Epithelial cell of prostate (primary cell): ENCODE measurements around the gene OMA1.

Experiments used
- DNase-seq: peaks from one replicate; pipeline ENCODE4 v3.0.0-alpha.2; 2011; ENCODE audit warnings: low read depth, low spot score
- H3K27ac ChIP-seq: fragments of 450-650 bp; 2 replicates; pipeline ENCODE4 v1.5.1; 2017; ENCODE audit warnings: mild to moderate bottlenecking

Gene OMA1

DNA sequence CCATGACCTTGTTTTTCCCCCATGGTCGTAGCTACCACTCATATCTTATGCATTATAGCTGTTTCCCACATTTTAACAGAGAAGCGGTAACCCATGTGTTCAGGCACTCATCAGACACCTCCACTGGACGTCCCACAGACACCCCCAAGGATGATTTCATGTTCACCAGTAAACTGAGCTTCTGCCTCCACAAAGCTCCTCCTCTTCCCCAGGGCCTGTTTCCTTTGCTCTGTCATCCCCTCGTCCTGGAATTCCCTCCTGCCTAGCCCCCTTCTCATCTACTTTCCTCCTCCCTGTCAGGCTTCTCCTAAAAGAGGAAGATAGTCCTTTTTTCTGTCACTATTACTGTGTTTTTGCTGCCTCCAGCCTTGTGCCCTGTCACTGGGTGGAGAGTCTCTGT is 111.2 kb downstream of the OMA1 start:
- no peak for DNase-seq

DNA sequence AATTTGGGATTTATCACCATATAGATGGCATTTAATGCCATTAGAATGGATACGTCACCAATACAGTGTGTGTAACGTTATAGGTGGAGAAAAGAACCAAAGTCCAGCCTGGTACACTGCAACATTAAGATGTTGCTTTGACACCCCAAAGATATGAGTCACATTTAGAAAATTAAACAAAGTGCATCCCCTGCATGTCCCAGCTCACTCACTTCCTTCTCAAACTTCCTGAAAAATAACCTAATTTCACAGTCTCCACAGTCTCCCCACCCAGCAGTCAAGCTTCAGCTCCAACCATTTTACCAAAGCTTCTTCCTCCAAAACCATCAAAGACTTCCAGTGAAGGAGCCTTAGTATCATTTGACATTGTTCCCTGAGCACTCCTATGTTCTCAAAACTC is 111.9 kb downstream of the OMA1 start:
- no peak overlapping the region for H3K27ac ChIP-seq
- DNase-seq = no peak

More for the DNA sequence above, 111.2 kb downstream of the OMA1 start:
- H3K27ac ChIP-seq = no peak overlapping the region

GRCh38 chr1:58434181-58434580 is 112.3 kb downstream of the OMA1 start:
- DNase-seq = no peak
- no peak overlapping the region for H3K27ac ChIP-seq

DNA sequence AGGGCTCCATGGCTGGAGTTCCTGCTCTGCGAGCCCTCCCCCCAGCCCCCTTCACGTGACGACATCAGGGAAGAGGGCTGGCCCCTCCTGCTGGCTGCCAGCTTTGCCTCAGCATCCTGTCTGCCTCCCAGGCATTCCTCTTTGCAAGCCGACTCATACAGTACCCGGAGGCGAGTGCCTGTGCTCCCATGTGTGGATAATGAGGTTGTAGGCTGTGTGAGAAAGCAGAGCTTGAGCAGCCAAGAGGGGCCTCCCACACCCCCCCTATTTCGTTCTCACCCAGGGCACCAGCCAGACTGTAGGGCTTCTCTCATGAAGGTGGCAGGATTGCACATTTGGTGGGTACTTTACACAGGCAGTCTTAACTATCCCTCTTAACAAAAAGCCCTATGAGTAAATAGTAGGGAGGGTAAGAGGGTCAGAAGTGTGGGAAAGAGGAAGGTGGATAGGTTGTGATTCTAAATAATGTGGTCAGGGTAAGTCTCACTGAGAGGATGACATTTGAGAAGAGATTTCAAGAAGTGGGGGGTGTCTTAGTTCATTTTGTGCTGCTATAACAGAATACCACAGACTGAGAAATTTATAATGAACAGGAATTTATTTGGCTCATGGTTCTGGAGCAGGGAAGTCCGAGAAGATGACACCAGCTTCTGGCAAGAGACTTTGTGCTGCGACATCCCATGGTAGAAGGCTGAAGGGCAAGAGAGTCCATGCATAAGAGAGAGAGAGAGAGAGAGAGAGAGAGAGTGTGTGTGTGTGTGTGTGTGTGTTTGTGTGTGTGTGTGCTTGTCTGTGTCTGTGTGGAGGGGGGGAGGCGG is 113.5 kb downstream of the OMA1 start:
- no peak for DNase-seq

GRCh38 chr1:58431901-58432620 is 114.5 kb downstream of the OMA1 start:
- no peak for DNase-seq
- H3K27ac ChIP-seq = no peak overlapping the region

More for the DNA sequence above, 113.5 kb downstream of the OMA1 start:
- H3K27ac ChIP-seq = no peak overlapping the region
